MM.1S (cell line): Measurements from ENCODE around the gene B3GAT3.

Experiments used
- CTCF ChIP-seq: fragments of 300-600 bp; sonication (generic); IDR thresholded peaks from 2 replicates; pipeline ENCODE4 v1.5.1; 2016; ENCODE audit warnings: antibody characterized with exemption, low read length, mixed read lengths
- EZH2 ChIP-seq: fragments of 300-600 bp; sonication (generic); optimal IDR thresholded peaks from 2 replicates; pipeline ENCODE3; 2017; ENCODE audit warnings: low read depth, mild to moderate bottlenecking, antibody characterized with exemption, low read length, mixed read lengths

- no peak for TF ChIP-seq CTCF
- no peak for TF ChIP-seq EZH2
These were observed 26.7 kb downstream of the B3GAT3 start for GRCh38 chr11:62595124-62595523.
